AG10803 (cell line): ENCODE data around the gene MSI2.

ENCODE experiments used
- DNase-seq: peaks from one replicate; pipeline ENCODE4 v3.0.0; 2010; ENCODE audit warnings: low read depth
- H3K4me3 ChIP-seq: 2 replicates; pipeline ENCODE4 v1.5.1; 2011; ENCODE audit warnings: mild to moderate bottlenecking, low read length, control low read depth
- CTCF ChIP-seq: conservative IDR thresholded peaks from 2 replicates; pipeline ENCODE4 v1.5.1; 2011; ENCODE audit warnings: mild to moderate bottlenecking, low read length, control low read depth, inconsistent platforms

MSI2 gene

GRCh38 chr17:57563958-57564357, 307.6 kb downstream of the MSI2 start:
- no peak overlapping the region for H3K4me3 ChIP-seq
- no peak for DNase-seq
- TF ChIP-seq CTCF: no peak

- no peak for TF ChIP-seq CTCF
- no peak for DNase-seq
- H3K4me3 ChIP-seq: no peak overlapping the region
Measured at GRCh38 chr17:57565176-57565575, 308.9 kb downstream of the MSI2 start.

GRCh38 chr17:57566721-57567120, 310.4 kb downstream of the MSI2 start:
- TF ChIP-seq CTCF: no peak
- no peak for DNase-seq
- H3K4me3 ChIP-seq: no peak overlapping the region

- no peak for TF ChIP-seq CTCF
- DNase-seq: no peak
- no peak overlapping the region for H3K4me3 ChIP-seq
Measured at GRCh38 chr17:57567251-57567650, 310.9 kb downstream of the MSI2 start.

GRCh38 chr17:57568340-57568739, 312.0 kb downstream of the MSI2 start:
- no peak for TF ChIP-seq CTCF
- no peak for DNase-seq
- H3K4me3 ChIP-seq: no peak overlapping the region

- H3K4me3 ChIP-seq: no peak overlapping the region
- no peak for TF ChIP-seq CTCF
- no peak for DNase-seq
Measured at GRCh38 chr17:57569021-57569420, 312.7 kb downstream of the MSI2 start.

GRCh38 chr17:57569853-57570252, 313.5 kb downstream of the MSI2 start:
- DNase-seq: no peak
- no peak for TF ChIP-seq CTCF
- H3K4me3 ChIP-seq: no peak overlapping the region
